Measurements from ENCODE around the gene DHRS1.

DNA sequence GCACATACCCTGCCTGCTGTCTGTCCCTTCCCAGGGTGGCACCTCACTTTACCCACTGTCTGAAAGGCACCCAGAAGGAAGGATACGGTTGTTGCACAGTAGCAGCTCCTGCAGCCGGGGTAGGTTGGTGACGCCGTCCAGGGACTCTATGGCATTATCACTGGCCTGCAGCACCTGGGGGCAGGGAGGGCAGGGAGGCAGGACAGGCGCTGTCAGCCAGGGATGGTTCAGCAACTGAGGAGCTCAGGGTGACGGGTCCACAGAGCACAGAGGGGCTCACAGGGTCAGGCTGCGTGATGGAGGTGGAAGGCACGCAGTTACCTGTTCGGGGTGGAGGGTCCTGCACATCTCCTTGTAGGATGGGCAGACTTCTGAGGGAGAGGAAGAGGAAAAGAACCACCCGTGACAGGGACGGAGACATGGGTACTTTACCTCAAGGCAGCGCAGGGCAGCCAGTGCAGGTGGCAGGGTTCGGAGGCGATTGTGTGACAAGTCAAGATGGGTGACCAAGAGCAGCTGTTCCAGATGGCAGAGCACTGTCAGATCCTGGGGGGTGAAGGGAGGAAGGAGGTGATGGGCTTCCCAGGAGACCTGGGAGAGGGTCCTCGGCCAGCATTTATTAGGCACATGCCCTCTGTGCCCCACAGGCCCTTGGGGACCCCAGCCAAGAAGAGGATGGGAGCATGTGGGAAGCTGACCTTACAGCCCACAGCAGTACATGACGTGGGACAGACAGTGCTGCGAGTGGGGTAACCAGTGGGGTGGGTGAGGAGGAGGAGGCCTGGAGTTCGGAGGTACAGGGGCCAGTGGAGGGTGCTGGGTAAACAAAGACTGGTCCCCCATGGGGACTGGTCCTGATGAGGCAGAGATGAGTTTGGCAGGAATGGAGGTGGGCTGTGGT is 33.0 kb downstream of the DHRS1 start:
- TF ChIP-seq RAD21 (IDR thresholded peaks at IDR 0.05; ENCODE audit: low read length) (no peak), POLR2A (IDR thresholded peaks at IDR 0.05; ENCODE audit: low read depth, low read length) (no peak)
- TF ChIP-seq, protein P1, sequence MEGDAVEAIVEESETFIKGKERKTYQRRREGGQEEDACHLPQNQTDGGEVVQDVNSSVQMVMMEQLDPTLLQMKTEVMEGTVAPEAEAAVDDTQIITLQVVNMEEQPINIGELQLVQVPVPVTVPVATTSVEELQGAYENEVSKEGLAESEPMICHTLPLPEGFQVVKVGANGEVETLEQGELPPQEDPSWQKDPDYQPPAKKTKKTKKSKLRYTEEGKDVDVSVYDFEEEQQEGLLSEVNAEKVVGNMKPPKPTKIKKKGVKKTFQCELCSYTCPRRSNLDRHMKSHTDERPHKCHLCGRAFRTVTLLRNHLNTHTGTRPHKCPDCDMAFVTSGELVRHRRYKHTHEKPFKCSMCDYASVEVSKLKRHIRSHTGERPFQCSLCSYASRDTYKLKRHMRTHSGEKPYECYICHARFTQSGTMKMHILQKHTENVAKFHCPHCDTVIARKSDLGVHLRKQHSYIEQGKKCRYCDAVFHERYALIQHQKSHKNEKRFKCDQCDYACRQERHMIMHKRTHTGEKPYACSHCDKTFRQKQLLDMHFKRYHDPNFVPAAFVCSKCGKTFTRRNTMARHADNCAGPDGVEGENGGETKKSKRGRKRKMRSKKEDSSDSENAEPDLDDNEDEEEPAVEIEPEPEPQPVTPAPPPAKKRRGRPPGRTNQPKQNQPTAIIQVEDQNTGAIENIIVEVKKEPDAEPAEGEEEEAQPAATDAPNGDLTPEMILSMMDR (conservative IDR thresholded peaks at IDR 0.05; ENCODE audit: low read depth, low read length), result no peak
